Measurements from ENCODE around the gene TH.

DNA sequence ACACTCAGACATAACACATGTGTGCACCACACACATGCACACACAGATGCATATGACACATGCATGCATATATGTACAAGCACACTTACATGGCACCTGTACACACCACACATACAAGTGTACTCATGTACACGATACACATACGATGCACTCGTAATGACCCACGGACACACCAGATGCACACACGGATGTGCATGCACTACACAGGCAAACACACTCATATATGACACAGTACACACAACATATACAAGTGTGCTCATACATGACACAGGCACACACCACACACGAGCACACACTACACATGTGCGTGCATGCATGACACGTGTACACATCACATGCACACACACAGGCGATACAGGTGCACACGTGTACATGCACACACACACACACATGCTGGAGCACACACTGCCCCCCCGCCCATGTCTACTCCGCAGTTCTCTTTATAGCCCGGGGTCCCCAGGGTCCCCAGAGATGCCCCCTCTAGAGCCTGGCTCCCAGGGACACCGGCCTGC lies 4.8 kb upstream of the TH start:
- TF ChIP-seq FOXM1 (IDR thresholded peaks at IDR 0.05; ENCODE audit: borderline replicate concordance) (no peak), TARDBP (IDR thresholded peaks at IDR 0.05) (no peak)

Measured in HEK293T (cell line).